Hypothalamus (tissue), 51 donors: ENCODE data around the gene UGT1A6.
"Not testable (repeated sequence)": the region's sequence is repeated elsewhere in the genome, so short reads cannot be mapped to it uniquely, and the experiment has no call there.

Experiments used
- DNase-seq, 51 donors: peaks; one replicate each; lab custom pipeline; 2025; lab: John Stamatoyannopoulos, UW

Gene UGT1A6

GRCh38 chr2:233684640-233685039, 8.1 kb upstream of the UGT1A6 start:
- no peak for DNase-seq

DNA sequence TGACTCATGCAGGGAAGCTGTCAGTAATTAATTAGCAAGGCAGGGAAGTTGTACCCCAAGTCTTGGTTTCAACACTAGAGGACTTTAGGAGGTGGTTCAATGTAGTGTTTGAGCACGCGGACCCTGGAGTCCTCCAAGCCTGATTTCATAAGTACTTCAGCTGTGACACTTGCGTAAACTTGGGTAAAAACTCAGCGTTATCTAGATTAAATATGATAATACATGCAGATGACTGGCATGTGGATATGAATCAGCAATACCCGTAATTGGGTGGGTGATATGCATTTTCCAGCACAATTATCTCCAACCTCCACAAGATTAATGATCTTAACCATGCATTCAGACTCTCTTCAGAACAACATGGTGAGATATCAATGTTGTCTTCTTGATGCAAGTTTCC, 5.8 kb upstream of the UGT1A6 start:
- DNase-seq = no peak

- no peak for DNase-seq
Measured at GRCh38 chr2:233688341-233688740, 4.3 kb upstream of the UGT1A6 start.

DNA sequence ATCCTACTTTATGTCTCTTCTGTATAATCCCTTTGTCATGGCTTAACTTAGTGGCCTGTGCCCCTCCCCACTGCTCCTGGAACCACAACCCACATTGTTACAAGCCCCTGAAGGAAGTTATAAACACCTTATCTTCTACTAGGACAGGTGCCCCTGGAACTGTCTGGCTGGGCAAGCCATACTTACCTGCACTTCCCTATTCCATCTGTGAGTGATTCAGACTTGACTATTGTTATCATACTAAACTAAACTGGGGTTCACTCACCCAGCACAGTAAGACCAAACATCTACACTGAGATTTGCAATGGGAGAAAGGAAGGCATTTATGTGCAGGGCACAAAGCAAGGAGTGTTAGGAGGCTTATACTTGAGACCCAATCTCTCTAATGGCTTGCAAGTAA, 3.7 kb upstream of the UGT1A6 start:
- DNase-seq = no peak

- DNase-seq = no peak
Measured at GRCh38 chr2:233689501-233689900, 3.2 kb upstream of the UGT1A6 start.

DNA sequence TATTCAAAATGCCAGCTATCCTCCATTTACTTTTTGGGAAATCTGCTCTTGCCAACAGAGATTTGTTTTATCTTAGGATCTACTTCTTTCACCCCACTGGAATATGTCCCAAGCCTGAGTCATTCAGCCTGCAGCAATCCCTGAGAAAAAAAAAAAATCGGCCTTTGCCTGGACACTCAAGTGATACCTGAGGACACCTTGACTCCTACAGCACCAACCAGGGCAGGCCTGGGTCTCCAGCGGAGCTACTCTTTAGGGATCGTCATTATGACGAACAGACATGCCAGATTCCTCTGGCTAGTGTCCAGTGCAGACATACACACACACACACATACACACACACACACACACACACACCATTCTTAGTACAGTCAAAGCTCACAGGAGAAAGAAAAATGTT, 2.2 kb upstream of the UGT1A6 start:
- no peak for DNase-seq

DNA sequence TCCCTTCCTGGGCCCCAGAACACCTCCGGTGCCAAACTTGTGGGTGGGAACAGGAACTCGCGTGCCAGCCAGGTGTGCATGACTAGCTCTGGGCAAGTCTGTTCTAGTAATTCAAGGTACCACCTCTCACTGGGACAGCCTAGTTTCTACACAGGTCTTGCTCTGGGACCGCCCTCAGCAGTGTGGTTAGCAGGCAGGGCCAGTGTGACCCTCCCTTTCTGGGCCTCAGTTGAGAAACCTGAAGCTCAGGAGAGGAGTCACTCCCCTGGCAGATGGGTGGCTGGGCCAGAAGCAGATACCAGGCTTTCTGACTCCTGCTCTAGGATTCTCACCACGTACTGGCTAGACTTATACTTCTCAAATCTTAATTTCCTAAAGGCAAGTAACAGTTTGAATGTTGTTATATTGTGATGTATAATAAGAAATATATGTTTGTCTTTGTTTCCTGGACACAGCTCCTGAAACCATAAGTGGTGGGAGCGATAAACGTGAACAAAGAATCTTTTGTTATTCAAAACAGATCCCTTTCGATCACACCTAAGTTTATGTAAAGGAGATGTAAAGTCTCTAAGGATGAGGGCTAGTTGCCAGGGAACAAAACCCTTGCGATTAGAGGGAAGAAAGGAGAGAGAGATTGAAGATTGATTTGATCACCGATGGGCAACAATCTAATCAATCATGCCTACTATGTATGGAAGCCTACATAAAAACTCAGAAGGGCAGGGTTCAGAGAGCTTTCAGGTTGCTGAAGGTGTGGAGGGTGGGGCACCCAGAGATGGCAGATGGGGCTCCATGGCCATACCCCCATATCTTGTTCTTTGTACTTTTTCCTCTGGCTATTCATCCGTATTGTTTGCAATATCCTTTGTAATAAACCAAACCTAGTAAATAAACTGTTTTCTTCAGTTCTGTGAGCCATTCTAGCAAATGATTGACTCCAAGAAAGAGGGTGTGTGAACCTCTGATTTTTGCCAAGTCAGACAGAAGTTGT, 952 bp upstream of the UGT1A6 start:
- no peak for DNase-seq

DNA sequence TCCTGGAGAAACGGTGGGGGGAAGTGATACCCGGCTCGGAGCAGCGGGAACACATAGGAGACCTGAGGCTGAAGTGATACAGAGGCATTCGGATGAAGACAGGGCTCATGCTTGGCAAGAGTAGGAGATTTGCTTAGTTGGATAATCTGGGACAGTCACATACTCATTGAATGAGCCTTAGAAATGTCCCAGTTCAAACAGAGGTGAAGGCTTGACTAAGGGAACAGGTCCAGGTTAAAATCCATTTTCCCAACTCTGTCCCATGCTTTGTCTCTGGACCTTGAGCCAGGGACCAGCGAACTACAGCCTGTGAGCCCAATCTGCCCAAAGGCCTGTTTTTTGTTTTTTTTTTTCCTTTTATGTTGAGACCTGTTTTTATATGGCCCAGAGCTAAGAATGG, 1.3 kb downstream of the UGT1A6 start:
- no peak for DNase-seq

- DNase-seq = no peak
Measured at GRCh38 chr2:233698740-233699139, 6.0 kb downstream of the UGT1A6 start.

- DNase-seq = no peak
Measured at GRCh38 chr2:233699424-233700027, 6.8 kb downstream of the UGT1A6 start.

DNA sequence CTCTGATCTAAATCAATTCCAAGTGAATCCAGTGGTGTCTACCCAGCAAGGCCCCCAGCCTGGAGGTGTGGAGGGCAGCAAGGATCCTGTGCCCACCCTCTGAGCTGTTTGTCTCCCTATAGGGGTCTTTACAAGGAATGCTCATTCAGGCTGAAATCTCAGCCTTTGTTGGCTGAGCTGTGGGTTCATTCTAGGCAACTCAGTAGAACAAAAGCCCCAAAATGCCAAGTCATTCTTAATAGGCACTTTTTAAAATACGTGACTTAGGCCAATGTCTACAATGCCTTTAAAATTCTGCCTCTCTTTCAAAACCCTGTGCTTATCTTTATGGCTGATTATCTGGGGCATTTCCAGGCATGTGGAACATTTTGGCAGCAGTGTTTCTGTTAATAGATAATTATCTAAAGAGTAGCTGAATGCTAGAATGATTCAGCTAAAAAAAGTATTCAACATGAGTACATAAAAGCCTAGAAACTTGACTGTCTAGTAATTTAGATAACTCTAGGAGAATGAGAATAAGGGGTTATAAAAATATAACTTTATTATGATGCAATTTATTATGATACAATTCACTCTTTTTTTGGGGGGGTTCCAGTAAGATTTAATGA, 7.4 kb downstream of the UGT1A6 start:
- DNase-seq = peak in 1 of 51 donors; percentile 6

DNA sequence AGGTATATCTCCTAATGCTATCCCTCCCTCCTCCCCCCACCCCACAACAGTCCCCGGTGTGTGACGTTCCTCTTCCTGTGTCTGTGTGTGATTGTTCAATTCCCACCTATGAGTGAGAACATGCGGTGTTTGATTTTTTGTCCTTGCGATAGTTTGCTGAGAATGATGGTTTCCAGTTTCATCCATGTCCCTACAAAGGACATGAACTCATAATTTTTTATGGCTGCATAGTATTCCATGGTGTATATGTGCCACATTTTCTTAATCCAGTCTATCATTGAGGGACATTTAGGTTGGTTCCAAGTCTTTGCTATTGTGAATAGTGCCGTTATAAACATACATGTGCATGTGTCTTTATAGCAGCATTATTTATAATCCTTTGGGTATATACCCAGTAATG, 8.2 kb downstream of the UGT1A6 start:
- DNase-seq = not testable (repeated sequence)

DNA sequence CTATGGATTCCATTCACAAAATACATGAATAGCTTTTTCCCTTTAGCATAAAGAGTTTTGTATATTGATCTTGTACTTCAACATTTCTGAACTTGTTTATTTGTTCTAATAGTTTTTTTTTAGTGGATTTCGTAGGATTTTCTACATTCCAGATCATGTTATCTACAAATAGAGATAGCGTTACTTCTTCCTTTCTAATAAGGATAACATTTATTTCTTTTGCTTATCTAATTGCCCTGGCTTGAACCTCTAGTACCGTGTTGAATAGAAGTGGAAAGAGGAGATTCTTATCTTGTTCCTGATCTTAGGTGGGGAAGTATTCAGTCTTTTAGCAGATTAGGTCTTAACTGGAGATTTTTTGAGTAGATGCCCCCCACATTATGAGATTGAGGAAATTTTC, 9.5 kb downstream of the UGT1A6 start:
- DNase-seq = no peak

DNA sequence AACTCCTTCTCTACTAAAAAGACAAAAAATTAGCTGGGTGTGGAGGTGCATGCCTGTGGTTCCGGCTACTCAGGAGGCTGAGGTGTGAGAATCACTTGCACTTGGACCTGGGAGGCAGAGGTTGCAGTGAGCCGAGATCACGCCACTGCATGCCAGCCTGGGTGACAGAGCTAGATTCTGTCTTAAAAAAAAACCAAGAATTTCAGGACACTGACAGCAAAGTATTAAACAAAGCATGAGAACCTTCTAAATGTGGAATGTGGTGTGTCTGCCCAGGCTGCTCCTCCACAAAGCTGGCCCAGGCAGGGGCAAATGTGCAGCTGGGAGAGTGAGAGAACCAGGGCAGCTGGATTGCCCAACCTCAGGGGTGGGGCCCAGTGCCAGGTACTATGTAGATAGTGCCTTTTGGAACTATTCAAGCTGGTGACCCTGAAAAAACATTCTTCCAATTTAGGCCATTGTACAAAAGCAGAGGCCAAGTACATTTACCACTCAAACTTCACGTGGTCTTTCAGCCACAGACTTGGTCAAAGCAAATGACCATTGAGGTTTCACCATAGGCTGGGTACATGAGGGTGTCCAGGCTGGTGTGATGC, 13.3 kb downstream of the UGT1A6 start:
- no peak for DNase-seq

DNA sequence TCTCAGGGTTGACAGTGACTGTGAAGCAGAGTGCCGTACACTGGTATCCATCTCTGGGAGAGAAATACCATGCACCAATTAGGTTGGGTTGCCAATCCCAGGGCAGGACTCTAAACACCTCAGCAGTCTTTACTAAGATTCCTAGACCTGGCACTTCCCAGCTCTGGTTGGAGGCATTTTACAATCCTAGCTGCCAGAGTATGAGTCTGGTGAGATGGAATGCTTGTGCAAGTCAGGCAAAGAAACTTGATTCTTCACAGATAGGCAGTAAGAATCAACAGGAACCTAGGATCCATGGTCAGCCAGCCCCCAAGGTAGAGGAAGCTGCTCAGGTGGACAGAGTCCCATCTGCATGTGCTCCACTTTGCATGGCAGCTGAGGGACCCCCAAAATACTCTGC, 14.0 kb downstream of the UGT1A6 start:
- no peak for DNase-seq

- no peak for DNase-seq
Measured at GRCh38 chr2:233707940-233708644, 15.4 kb downstream of the UGT1A6 start.

DNA sequence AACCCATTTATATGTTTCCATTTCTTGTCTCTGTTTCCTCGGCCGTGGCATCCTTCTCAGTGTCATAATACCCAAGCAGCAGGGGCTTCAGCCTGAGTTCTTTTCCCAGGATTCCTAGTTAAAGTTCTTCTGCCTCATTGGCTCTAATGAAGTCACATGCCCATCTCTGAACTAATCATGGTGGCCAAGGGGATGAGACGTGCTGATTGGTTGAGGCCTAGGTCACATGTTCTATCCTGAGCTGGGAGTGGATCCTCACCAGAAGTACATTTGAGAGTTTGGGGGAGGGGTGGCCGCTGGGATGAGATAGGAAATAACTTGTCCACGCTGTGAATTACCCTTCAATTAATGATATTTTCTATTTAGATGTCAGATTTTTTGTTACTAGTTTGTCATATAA, 16.3 kb downstream of the UGT1A6 start:
- DNase-seq = no peak

GRCh38 chr2:233711312-233712008, 18.8 kb downstream of the UGT1A6 start:
- peak in 41 of 51 donors; percentile 2 to 78 (median 42) for DNase-seq

DNA sequence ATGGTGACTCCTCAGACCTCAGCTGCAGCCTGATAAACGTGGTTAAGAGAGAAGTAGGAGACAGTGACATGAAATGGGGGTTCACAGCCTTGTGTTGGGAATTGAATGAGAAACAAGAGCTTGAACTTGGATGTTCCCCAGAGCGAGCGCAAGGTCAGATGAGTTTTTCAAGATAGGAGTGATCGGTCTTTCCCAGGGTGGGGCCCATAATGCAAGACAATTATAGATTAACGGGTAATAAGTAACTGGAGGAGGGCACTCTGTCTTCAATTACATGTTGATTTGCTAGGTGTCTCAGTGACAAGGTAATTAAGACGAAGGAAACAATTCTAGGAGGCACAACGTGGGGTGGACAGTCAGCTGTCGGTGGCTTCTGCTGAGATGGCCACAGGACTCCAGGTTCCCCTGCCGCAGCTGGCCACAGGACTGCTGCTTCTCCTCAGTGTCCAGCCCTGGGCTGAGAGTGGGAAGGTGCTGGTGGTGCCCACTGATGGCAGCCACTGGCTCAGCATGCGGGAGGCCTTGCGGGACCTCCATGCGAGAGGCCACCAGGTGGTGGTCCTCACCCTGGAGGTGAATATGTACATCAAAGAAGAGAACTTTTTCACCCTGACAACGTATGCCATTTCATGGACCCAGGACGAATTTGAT, 20.0 kb downstream of the UGT1A6 start, which contains the start of gene UGT1A5:
TSS of gene UGT1A5 (plus strand) at position 297 of the 651 bp plus-strand sequence. CDS start at position 382, 85 bp downstream.
- DNase-seq = no peak
